GM19395 (cell line): Measurements from ENCODE around the gene STAC3.

Experiments
- ATAC-seq: cut with Tn5 transposase; IDR thresholded peaks from one replicate; pipeline ENCODE4 v1.9.1; 2021; ENCODE audit warnings: mild to moderate bottlenecking, moderate library complexity; ENCODE audit not compliant: unreplicated experiment

Gene STAC3

GRCh38 chr12:57255916-57256315, 4.9 kb upstream of the STAC3 start:
- no peak for ATAC-seq

- no peak for ATAC-seq
Observed at GRCh38 chr12:57254506-57255280, 3.7 kb upstream of the STAC3 start.

- no peak for ATAC-seq
Observed at GRCh38 chr12:57250541-57250940, 446 bp downstream of the STAC3 start.

GRCh38 chr12:57248934-57249742, 1.8 kb downstream of the STAC3 start:
- ATAC-seq, result no peak

GRCh38 chr12:57247041-57247440, 3.9 kb downstream of the STAC3 start:
- no peak for ATAC-seq

- ATAC-seq, result no peak
Observed at GRCh38 chr12:57244312-57244696, 6.7 kb downstream of the STAC3 start.

- no peak for ATAC-seq
Observed at GRCh38 chr12:57243521-57244311, 7.3 kb downstream of the STAC3 start.

GRCh38 chr12:57242691-57243454, 8.1 kb downstream of the STAC3 start:
- peak; percentile 50 for ATAC-seq

- no peak for ATAC-seq
Observed at GRCh38 chr12:57242329-57242690, 8.7 kb downstream of the STAC3 start.

GRCh38 chr12:57241402-57242310, 9.3 kb downstream of the STAC3 start:
- ATAC-seq, result no peak

- ATAC-seq, result no peak
Observed at GRCh38 chr12:57240926-57241401, 10.0 kb downstream of the STAC3 start.

GRCh38 chr12:57240066-57240921, 10.7 kb downstream of the STAC3 start:
- no peak for ATAC-seq

GRCh38 chr12:57239587-57240065, 11.4 kb downstream of the STAC3 start:
- ATAC-seq, result peak; percentile 1

GRCh38 chr12:57238854-57239554, 12.0 kb downstream of the STAC3 start:
- ATAC-seq, result peak; percentile 50

- ATAC-seq, result no peak
Observed at GRCh38 chr12:57237932-57238853, 12.8 kb downstream of the STAC3 start.

- no peak for ATAC-seq
Observed at GRCh38 chr12:57237596-57237931, 13.4 kb downstream of the STAC3 start.
